ENCODE results near the gene BAZ2B.

DNA sequence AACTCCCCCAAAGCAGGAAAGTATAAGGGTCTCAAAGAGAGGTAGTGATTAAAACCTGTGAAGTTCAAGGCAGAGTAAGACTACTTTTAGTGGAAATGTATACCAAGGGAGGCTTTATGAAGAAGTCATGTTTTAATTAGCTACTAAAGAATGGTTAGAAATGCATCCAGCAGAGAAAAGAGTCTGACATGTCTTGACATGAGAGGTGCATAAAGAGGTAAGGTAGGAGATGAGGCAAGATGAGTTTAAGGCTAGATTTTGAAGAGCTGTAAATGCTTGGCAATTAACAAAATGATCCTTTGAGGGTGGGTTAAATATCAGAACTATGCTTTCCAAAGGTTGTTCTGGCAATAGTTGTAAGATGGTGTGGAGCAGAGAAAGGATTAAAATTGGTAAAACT is 241.1 kb downstream of the BAZ2B start:
- TF ChIP-seq POLR2A (IDR thresholded peaks at IDR 0.05; ENCODE audit: low read depth, low read length) (no peak), TAF1 (IDR thresholded peaks at IDR 0.05; ENCODE audit: low read depth, low read length) (no peak), POLR2AphosphoS5 (IDR thresholded peaks at IDR 0.05; ENCODE audit: low read depth, low read length) (no peak), PAX5 (IDR thresholded peaks at IDR 0.05; ENCODE audit: insufficient read depth, low read length, severe bottlenecking) (no peak)
